ENCODE results near the gene MEGF11. TPM values are rescaled to one million over a fixed set of nuclear protein-coding genes. Genes with fewer than 3 reads are reported as not detected.
"Not testable (repeated sequence)": the region's sequence is repeated elsewhere in the genome, so short reads cannot be mapped to it uniquely, and the experiment has no call there.

The MEGF11 gene
- total RNA-seq, 1 donor from 2014 or later: not detected

DNA sequence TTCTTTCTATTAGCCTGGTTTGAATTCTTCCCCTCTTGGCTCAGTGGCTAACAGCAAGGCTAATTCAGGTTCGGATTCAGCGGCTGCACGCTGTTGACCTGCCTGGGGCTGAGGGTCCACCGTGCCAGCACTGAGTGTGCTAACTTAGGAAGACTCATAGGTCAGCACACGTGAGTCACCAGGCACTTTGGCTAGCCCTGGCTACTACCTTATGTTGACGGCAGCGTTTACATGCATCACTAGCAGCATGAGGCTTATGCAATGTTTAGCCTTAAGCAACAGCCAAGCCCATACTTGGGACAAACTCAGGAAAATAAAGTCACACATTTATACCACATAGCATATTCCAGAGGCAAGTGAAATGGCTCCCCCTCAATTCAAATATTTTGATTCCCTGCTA, 246.6 kb downstream of the MEGF11 start:
- no peak for DNase-seq (ENCODE audit: low spot score)
- intact Hi-C loops (cut with DNase I): no loop called here

DNA sequence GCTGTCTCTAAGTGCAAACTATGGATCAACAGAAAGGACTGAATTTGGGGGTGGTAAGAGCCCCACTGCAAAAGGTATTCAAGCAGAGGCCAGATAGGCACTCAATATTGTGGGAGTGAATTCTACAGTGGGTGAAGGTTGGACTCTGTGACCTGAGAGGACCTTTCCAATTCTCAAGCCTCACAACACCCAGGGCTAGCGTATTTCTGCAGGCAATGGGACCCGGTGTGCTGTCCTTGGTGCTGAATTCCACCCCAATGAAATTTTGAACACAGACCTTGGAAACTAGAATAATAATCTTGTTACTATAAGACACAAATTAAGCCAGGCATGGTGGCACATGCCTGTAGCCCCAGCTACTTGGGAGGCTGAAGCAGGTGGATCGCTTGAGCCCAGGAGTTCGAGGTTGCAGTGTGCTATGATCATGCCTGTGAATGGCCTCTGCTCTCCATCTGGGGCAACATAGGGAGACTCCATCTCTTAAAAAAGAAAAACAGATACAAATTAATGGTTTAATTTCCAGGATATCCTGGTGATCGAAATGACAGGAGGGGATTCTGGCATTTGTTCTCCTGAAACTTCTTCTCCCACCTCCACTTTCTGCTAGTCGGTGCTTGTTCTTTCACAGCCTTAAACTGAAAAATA, 248.8 kb downstream of the MEGF11 start:
- DNase-seq (ENCODE audit: low spot score): no peak
- intact Hi-C loops (cut with DNase I): no loop called here

DNA sequence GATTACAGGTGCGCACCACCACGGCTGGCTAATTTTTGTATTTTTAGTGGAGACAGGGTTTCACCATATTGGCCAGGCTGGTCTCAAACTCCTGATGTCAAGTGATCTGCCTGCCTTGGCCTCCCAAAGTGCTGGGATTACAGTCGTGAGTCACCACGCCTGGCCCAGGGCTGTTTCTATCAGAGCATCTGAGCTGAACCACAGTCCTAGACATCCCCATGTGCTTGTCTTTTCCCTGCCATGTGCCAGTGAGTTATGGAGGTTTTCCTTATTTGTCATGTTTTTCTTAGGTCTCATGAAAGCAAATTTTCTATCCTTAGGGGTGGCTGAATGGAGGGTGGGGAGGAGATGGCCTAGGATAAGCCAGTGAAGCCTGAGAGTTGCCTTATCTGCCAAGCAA, 250.4 kb downstream of the MEGF11 start:
- intact Hi-C loops (cut with DNase I); DNase-seq (ENCODE audit: low spot score): not testable (repeated sequence)

DNA sequence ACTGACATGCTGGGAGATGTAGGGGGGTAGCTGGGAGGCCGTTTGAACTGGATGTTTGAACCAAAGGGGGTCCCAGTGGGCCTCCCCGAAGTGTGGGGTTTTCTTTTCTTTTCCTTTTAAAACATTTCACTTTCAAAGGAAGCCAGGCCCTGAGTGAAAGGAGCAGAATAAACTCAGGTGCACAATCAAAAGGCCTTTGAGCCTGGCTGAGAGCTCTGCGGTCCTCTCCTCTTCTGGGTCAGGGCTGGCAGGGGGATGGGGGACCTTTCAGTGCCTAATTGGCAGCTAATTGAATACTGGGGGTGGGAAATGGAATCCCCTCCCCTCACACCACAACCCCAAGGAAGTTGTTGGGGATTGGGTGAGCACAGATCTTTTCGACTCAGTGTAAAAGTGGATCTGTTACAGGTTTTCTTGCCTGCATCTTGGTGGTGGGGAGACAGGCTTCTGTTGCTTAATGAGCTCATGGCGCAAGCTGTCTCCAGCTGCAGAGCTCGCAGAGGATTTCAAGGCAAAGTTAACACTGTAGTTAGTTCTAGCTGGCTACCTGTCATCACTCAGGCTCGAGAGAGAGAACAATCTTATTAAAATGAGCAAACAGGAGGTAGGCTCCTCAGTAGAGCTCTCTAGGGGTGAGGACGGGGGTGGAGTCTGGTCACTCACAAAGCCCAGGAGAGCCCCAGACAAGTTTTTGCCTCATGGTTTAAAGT, 251.7 kb downstream of the MEGF11 start:
- no peak for DNase-seq (ENCODE audit: low spot score)
- intact Hi-C loops (cut with DNase I): no loop called here

DNA sequence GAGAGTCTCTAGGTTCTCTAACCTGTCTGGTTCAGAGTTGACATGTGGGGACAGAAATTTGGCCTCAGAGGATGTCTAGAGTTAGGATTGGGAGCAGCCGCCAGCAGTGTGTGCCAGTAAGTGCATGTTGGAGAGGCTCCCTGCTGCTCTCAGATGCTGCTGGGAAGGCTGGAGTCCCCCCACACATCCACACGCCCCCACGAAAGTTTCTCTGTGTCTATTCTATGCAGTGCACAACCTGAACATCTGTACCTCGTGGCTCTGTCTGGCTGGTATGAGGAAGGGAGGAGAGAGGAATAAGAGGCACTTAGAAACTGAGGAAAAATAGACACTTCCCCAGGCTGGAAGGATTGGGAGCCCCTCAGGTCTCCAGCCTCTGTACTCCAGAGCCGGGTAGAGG, 252.5 kb downstream of the MEGF11 start:
- DNase-seq (ENCODE audit: low spot score): no peak
- intact Hi-C loops (cut with DNase I): no loop called here

DNA sequence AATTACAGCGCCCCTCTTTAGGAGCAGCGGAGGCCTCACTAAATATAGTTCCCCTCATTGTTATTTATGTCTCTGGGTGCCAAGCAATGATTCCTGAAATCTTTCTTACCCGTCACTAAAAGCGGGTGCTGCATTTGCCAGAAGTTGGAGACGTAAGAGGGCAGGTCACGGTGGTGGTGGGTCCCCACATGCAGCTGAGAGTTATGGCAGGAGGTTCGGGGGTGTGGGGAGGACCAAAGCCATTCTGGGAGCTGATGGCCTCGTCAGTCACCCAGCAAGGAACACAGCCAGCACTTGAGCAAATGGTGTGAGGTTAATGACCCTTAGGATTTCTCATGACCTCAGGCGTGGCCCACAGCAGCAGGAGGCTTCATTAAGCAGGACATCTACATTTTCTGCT, 255.1 kb downstream of the MEGF11 start:
- DNase-seq (ENCODE audit: low spot score): no peak
- intact Hi-C loops (cut with DNase I): no loop called here

DNA sequence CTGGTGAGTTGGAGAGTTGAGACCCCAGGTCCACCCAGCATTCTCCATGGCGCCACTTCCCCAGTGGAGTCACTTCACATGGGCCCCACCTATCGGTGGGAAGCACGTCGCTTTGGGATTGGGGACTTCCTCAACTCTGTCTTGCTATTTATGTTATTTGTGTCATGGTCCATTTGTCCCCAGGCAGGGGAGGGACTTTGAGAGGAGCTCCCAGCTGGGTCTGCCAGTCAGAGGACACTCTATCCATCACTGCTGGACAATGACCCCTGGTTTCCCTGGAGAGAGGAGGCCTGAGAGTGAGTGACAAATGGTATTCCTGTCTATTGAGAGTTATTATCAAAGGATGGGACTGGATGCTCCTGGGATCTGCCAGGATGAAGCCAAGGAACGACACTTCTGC, 256.6 kb downstream of the MEGF11 start:
- intact Hi-C loops (cut with DNase I): no loop called here
- DNase-seq (ENCODE audit: low spot score): no peak

DNA sequence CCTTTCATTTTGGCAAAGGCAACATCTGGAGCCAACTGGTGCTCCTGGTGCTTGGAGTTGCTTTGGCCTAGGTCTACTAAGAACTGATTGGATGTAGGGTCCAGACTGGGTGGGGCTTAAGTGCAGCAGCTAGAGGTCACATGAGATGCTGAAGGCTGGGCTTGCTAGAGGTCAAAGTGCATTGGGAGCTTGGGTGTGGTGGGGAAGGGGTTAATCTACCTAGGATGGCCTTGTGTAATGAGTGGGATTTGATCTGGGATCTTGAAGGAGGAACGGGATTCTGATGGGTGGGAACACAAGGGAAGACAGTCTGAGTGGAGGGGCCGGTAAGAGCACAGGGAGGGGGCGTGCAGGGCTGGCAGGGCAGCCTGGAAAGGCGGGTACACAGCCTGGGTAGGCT, 258.7 kb downstream of the MEGF11 start:
- DNase-seq (ENCODE audit: low spot score): no peak
- intact Hi-C loops (cut with DNase I): no loop called here

DNA sequence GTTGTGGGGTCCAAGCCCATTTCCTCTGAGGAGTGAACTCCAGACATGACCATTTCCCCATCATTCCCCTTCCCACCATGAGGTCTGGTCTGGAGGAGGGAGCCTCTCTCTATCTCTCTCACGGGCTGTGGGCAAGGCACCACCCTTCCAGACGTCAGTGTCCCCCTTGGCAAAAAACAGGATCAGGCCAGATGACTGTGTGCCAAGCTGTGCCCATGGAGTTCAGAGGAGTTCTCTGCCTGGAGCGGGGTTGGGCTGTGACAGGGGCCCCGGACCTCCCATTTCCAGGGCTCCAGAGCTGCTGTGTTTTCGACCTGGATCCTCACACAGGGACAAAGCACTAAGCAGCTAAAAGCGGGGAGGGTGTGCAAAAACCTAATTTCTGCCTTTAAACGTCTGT, 259.8 kb downstream of the MEGF11 start:
- intact Hi-C loops (cut with DNase I): no loop called here

DNA sequence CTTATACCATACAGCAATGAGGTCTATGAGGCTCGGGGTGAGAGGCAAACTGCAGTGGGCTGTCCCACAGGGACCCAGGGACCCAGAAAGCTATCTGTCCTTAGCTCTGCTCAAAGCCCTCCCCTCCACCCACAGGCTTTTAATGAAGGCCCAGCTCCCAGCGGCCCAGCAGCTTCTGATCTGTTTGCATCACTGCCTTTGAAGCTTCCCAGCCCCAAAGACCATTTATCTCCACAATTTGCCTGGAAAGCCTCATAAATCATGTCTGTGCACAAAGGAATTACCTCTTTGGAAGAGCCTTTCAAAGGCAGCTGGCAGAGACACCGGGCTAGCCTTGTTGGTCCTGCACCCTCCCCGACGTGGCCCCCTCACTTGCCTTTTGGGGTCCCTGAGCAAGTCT, 260.3 kb downstream of the MEGF11 start:
- no peak for DNase-seq (ENCODE audit: low spot score)
- intact Hi-C loops (cut with DNase I): no loop called here

More for the DNA sequence above, 259.8 kb downstream of the MEGF11 start:
- no peak for DNase-seq (ENCODE audit: low spot score)

DNA sequence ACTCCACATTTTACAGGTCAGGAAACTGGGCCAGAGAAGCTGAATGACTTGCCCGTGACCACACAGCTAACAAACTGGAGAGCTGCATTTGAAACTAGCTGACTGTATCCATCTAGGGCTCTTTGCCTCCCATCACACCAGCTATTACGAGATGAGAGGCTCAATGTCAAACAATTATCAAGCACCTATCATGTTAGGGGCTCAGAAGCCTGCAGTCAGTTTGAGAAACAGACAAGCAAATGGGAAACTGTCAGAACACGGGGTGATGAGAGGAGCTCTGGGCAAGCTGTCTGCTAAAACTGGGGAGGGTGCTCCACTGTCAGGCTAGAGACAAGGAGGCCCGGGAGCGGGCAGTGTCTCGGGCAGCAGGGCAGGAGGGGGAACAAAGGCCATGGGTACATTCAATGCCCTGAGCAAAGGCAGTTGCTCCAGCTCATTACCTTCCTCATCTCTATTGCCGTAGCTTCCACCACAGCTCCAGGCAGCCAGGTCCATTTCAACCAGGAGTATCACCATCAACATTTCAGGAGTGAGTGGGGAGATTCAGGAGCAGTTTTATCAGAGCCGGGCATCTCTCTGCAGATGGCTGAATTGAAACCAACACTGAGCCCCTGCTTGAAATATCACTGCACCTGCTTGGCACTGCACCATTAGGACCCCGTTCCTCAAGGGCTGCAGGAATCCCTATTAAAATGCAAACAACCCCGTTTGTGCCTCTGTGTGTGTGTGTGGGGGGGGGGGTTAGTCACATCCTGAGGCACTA, 261.6 kb downstream of the MEGF11 start:
- no peak for DNase-seq (ENCODE audit: low spot score)
- intact Hi-C loops (cut with DNase I): no loop called here

DNA sequence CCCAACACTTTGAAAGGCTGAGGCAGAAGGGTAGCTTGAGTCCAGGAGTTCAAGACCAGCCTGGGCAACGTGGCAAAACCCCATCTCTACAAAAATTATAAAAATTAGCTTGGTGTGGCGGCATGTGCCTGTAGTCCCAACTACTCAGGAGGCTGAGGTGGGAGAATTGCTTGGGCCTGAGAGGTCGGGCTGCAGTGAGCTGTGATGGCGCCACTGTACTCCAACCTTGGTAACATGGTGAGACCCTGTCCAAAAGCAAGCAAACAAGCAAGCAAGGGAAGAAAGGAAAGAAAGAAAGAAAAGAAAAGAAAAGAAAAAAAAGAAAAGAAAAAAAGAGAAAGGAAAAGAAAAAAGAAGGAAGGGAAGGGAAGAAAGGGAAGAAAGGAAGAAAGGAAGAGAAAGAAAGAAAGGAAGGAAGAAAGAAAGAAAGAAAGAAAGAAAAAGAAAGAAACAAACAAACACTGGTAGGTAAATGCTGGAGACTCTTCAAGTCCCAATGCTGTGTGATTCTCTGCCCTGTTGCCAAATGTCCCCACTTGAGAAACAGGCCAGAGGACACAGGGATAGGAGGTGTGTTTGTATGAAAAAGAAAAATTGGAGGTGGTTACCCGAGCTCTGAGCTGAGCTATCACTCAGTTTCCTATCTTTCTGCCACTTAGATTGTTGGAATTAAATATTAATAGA, 263.1 kb downstream of the MEGF11 start:
- DNase-seq (ENCODE audit: low spot score): no peak
- intact Hi-C loops (cut with DNase I): no loop called here

DNA sequence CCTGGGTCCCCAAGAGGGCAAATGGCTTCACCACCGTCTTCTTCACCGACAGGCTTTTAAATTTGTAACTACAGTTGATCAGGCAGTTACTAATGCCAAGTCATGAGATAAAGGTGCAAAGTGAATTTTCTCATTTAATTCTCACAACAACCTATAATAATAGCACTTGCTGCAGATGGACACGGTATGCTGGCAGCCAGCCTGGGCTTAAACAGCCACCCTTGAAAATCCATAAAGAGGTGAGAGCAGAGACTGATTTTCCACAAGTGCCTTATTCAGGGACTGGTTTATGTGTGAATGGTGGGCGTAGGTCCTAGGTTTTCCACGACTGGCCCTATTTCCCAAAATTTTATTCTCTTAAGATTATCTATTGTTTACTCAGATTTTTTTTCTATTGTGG, 266.4 kb downstream of the MEGF11 start:
- DNase-seq (ENCODE audit: low spot score): no peak
- intact Hi-C loops (cut with DNase I): loop anchor here (10.0 kb wide), 1 partner anchor 148 kb away; no protein-coding TSS in a partner anchor

DNA sequence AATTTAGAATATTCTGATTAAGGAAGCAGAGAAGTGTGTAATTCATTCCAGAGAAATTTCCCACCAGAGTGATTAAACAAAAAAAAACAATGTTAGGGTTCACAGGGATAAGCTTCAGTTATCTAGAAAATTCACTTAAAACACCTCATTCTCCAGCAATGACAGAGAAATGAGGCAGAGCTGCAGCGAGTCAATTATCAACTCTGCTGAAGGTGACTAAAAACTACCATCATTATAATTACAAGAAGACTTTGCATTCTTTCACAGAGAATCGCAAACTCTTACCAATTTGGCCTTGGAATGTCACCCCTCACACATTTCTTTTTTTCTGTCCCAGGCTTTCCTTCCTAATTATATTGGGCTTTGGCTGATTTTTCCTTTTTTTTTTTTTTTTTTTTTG, 267.1 kb downstream of the MEGF11 start:
- intact Hi-C loops (cut with DNase I): loop anchor here (10.0 kb wide), 1 partner anchor 148 kb away; no protein-coding TSS in a partner anchor

DNA sequence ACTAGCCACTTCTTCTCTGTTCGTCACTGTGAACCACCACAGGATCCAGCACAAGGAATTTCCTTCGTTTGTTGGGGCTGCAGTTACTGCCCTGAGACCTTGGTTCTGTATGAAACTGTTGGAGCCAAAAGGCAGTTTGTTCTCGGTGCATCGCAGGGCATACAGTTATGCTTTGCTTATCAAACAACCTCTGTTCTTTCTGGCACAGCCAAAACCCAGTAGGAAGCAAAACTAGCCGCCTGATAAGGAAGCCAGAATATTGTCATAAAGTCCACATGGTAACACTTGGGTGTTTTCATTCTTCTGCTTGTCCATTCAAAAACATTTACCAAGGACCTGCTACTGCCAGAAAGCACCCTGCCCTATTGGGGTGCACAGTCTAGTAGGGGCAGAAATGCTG, 268.2 kb downstream of the MEGF11 start:
- intact Hi-C loops (cut with DNase I): loop anchor here (10.0 kb wide), 1 partner anchor 149 kb away; no protein-coding TSS in a partner anchor

More for the DNA sequence above, 267.1 kb downstream of the MEGF11 start:
- DNase-seq (ENCODE audit: low spot score): no peak

DNA sequence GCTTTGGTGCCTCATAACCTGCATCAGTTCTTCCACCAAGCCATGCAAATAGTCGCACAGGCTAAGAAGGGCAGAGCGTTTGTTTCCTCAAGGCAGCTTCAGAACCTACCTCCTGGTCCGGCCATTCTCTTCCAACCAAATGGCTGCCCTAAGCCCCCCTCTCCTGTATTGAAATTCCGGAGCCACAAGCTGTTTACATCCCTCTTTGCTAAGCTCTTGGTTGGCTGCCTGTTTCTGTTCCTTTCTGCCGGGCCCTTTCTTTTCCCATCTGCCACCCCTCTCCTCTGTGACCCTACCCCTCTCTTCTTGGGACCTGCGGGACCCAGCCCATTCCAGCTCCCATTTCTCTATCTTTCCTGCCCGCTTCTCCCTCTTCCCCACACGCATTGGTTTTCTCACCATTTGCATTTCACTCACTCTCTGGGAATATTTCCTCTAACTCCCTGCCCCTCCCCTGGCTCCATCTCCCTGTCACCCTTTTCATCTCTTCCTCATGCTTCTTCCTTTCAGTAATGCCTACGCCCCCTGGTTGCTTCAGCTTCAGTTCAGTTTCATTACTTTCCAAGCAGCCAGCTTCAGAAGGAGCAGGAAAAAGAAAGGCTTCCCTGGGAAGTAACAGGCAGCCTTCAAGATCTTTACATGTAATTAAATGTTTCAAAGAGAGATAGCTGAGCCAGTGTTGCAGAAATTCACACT, 270.8 kb downstream of the MEGF11 start:
- intact Hi-C loops (cut with DNase I): loop anchor here (5.0 to 10.0 kb wide), 2 partner anchors 152 to 305 kb away; no protein-coding TSS in a partner anchor
- DNase-seq (ENCODE audit: low spot score): no peak

More for the DNA sequence above, 268.2 kb downstream of the MEGF11 start:
- no peak for DNase-seq (ENCODE audit: low spot score)

DNA sequence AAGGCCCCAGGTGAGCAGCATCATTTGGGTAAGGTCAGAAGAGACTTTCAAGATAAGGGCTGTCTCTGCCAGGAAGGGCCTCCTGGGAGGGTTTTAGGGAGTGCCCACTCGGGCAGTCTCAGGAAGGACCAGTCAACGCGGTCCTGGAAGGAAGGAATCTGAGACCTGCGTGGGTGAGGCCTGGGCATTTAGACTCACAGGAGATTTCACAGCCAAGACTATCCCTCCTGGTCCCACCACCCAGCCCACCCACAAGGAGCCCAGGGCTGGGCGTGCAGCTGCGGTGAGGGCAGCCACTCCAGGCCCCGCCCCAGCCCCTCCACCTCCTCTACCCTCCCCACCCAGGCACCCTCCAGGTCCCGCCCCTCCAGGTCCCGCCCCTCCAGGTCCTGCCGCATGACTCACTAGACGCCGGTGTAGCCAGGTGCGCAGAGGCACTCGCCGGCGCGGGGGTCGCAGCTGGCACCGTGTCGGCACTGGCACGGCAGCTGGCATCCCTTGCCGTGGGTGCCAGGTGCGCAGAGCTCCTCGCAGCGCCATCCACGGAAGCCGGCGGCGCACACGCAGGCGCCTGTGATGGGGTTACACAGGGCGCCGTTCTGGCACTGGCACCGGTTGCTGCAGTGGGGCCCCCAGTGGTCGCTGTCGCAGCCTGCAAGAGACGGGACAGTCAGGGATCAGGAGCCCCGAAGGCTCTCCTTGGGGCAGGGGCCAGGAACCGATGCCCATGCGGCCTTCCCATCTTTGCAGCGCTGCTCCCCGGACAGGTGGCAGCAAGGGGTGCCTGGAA, 271.5 kb downstream of the MEGF11 start:
- intact Hi-C loops (cut with DNase I): loop anchor here (5.0 to 10.0 kb wide), 2 partner anchors 153 to 305 kb away; no protein-coding TSS in a partner anchor
- no peak for DNase-seq (ENCODE audit: low spot score)

DNA sequence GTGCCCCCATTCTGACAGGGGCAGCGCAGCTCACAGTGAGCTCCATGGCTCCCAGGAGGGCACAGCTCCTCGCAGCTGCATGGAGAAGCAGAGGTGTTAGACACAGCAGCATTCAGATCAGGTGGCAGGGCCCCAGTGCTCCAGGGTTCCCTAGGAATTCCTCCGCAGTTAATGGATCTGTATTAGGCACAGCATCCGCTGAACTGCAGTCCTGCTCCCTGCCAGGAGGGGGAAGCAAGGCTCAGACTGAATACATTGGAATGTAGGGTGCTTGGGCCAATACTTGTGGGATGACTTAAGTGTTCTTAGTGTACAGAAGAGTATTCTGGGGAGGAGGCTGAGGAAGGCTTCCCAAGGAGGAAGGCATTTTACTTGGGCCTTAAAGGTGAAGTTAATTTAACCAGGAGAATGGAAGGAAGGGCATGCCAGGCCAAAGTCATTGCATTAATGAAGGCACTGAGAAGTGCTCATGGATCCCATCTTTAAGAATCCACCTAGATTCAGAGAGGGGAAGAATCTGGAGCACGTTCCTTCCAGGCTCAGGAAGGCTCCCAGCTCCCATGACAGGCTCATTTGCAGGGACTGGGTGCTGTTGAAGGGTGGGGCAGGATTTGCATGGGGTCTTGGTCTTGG, 272.6 kb downstream of the MEGF11 start:
- no peak for DNase-seq (ENCODE audit: low spot score)
- intact Hi-C loops (cut with DNase I): loop anchor here (5.0 to 10.0 kb wide), 2 partner anchors 154 to 306 kb away; no protein-coding TSS in a partner anchor

Data from cardiac septum (tissue), 1 donor.